T-helper 17 cell (primary cell): ENCODE data around the gene DNLZ. TPM values are rescaled to one million over a fixed set of nuclear protein-coding genes. Genes with fewer than 3 reads are reported as not detected.

ENCODE experiments used
- ATAC-seq: fragments of 150-1000 bp; cut with Tn5 transposase; 2 replicates; pipeline ENCODE4 v1.10.0; 2021; ENCODE audit warnings: mild to moderate bottlenecking, moderate library complexity
- DNase-seq, 3 donors: peaks; one replicate each; pipeline versions ENCODE4 v3.0.0 to v3.0.0-alpha.2; 2020 to 2021
- H3K9me3 ChIP-seq: one replicate; pipeline ENCODE4 v1.7.0; 2013; ENCODE audit warnings: low read length, mild to moderate bottlenecking; ENCODE audit not compliant: control insufficient read depth, poor library complexity, severe bottlenecking
- H3K27ac Mint-ChIP-seq: one replicate; pipeline ENCODE4 v1.8.0; 2022; ENCODE audit warnings: mild to moderate bottlenecking, moderate library complexity, mixed read lengths
- H3K27me3 Mint-ChIP-seq: one replicate; pipeline ENCODE4 v1.8.0; 2022; ENCODE audit warnings: mixed read lengths
- H3K36me3 Mint-ChIP-seq: one replicate; pipeline ENCODE4 v1.8.0; 2022; ENCODE audit warnings: low read depth, mixed read lengths
- H3K4me1 Mint-ChIP-seq: one replicate; pipeline ENCODE4 v1.8.0; 2022; ENCODE audit warnings: mild to moderate bottlenecking, mixed read lengths
- H3K4me3 Mint-ChIP-seq: one replicate; pipeline ENCODE4 v1.8.0; 2022; ENCODE audit warnings: mild to moderate bottlenecking, moderate library complexity, mixed read lengths
- total RNA-seq, 4 donors: library from RNA in 2 of 4; stranded (reverse) in 2 of 4; gene quantifications; one replicate each; pipeline ENCODE4 v1.2.3 and lab custom pipeline; 2022 to 2026

DNLZ gene
- total RNA-seq, 2 donors from 2014 or later: 19.3 to 28.6 TPM

DNA sequence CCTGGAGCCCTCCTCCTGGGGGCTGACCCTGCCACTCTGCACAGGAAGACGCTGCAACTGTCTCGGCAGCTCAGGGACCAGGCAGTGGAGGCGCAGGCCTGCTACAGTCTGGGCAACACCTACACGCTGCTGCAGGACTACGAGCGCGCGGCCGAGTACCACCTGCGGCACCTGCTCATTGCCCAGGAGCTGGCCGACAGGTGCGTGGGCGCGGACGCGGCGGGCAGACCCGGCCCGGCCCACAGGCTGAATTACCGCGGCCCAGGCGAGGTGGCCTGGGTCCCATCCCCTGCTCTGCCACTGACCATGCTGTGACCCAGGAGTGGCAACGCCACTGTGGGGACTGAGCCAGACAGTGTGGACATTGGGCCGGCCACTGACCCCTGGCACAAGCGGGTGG, 25.0 kb downstream of the DNLZ start:
- no peaks in the 10 kb centered on the region for H3K4me1 Mint-ChIP-seq
- no peak overlapping the region for H3K4me3 Mint-ChIP-seq
- no peaks in the 10 kb centered on the region for H3K36me3 Mint-ChIP-seq
- no peaks in the 10 kb centered on the region for H3K9me3 ChIP-seq
- DNase-seq: no peak
- no peaks in the 10 kb centered on the region for H3K27me3 Mint-ChIP-seq
- H3K27ac Mint-ChIP-seq: no peak overlapping the region
- ATAC-seq: no peak

- ATAC-seq (no peak), DNase-seq (no peak)
- H3K36me3 Mint-ChIP-seq: no peaks in the 10 kb centered on the region
- H3K27ac Mint-ChIP-seq: no peak overlapping the region
- no peaks in the 10 kb centered on the region for H3K27me3 Mint-ChIP-seq
- H3K4me3 Mint-ChIP-seq: no peak overlapping the region
- H3K4me1 Mint-ChIP-seq: no peaks in the 10 kb centered on the region
- no peaks in the 10 kb centered on the region for H3K9me3 ChIP-seq
These were observed 25.8 kb downstream of the DNLZ start for GRCh38 chr9:136337416-136338395.

DNA sequence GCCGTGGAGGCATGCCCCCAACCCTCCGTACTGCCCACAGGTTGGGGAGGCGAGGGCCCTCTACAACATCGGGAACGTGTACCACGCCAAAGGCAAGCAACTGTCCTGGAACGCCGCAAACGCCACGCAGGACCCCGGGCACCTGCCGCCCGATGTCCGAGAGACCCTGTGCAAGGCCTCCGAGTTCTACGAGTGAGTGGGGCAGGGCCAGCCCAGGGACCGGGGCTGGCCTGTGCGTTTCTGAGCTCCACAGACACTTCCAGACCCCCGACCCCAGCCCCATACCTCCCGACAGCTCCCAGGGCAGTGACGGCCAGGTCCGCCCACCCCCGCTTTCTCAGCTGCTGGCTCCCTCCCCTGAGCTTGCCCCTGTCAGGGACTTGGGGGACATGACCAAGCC, 26.7 kb downstream of the DNLZ start:
- no peak overlapping the region for H3K27ac Mint-ChIP-seq
- ATAC-seq (no peak), DNase-seq (no peak)
- H3K27me3 Mint-ChIP-seq: no peaks in the 10 kb centered on the region
- H3K36me3 Mint-ChIP-seq: no peaks in the 10 kb centered on the region
- no peak overlapping the region for H3K4me3 Mint-ChIP-seq
- H3K4me1 Mint-ChIP-seq: no peaks in the 10 kb centered on the region
- H3K9me3 ChIP-seq: no peaks in the 10 kb centered on the region

- no peaks in the 10 kb centered on the region for H3K27me3 Mint-ChIP-seq
- no peaks in the 10 kb centered on the region for H3K36me3 Mint-ChIP-seq
- no peaks in the 10 kb centered on the region for H3K4me1 Mint-ChIP-seq
- no peak for ATAC-seq
- no peak for DNase-seq
- no peak overlapping the region for H3K4me3 Mint-ChIP-seq
- no peaks in the 10 kb centered on the region for H3K9me3 ChIP-seq
- H3K27ac Mint-ChIP-seq: no peak overlapping the region
These were observed 27.2 kb downstream of the DNLZ start for GRCh38 chr9:136336156-136336870.

DNA sequence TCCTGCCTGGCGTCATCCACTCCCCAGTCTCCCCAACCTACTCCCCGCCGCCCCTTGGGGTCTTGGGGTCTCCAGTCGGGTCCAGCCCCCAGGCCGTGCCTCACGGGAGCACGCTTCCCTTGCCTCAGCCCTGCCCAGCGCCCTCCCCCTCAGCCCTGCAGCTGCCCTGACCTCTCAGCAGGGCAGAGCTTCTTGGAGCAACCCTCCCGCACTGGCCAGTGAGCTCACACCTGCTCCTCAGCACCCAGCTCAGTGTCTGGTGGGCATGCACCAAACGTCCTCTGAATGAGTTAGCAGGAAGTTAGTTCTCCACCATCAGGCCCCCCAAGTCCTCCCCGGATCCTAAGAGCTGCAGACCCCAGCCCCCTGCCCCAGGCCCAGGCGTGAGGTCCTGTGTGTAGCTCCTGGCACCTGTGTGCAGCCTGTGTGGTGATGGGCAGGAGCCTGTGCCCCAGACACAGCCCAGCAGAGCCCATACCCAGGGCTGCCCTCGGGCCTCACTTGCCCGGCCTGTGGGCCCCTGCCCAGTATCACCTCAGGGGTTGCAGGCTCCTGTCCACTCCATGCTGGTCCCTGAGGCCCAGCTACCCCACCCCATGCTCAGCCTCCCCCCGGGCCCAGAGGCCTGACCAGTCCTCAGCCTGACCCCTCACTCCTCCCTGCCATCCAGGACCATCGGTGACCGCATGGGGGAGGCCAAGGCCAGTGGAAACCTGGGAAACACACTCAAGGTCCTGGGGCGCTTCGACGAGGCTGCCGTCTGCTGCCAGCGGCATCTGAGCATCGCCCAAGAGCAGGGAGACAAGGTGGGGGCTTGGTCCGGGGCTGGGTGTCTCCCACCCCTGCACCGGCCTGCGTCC, 28.0 kb downstream of the DNLZ start:
- ATAC-seq (no peak), DNase-seq (no peak)
- no peak overlapping the region for H3K4me3 Mint-ChIP-seq
- no peaks in the 10 kb centered on the region for H3K4me1 Mint-ChIP-seq
- H3K27ac Mint-ChIP-seq: no peak overlapping the region
- H3K36me3 Mint-ChIP-seq: no peaks in the 10 kb centered on the region
- no peaks in the 10 kb centered on the region for H3K27me3 Mint-ChIP-seq
- H3K9me3 ChIP-seq: no peaks in the 10 kb centered on the region

DNA sequence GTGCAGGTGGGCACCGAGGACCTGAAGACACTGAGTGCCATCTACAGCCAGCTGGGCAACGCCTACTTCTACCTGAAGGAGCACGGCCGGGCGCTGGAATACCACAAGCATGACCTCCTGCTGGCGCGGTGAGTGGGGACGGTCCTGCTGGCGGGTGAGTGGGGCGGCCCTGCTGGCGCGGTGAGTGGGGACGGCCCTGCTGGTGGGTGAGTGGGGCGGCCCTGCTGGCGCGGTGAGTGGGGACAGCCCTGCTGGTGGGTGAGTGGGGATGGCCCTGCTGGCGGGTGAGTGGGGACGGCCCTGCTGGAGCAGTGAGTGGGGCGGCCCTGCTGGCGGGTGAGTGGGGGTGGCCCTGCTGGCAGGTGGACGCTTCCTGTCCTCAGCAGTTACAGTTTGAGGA, 29.0 kb downstream of the DNLZ start:
- no peaks in the 10 kb centered on the region for H3K9me3 ChIP-seq
- no peaks in the 10 kb centered on the region for H3K4me1 Mint-ChIP-seq
- DNase-seq (no peak), ATAC-seq (no peak)
- H3K36me3 Mint-ChIP-seq: no peaks in the 10 kb centered on the region
- no peak overlapping the region for H3K27ac Mint-ChIP-seq
- H3K4me3 Mint-ChIP-seq: no peak overlapping the region
- no peaks in the 10 kb centered on the region for H3K27me3 Mint-ChIP-seq

DNA sequence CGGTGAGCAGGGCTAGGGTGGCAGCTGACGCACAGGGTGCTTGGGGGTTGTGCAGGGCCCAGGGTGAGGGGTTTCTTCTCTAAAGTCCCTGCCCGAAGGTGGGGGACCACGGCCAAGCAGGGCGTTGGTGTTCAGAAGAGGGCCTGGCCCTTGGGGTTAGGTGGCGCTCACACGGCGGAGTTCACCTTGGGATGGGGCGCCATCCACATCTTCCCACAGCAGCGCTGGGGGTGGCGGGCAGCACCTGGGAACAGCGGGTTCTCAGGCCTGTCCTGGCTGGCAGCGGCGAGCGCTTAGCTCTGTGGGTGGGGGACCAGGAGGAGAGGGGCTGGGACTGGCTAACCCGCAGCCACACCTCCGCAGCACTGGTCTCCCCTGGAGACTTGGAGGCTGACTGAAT, 30.1 kb downstream of the DNLZ start:
- no peak for DNase-seq
- H3K27me3 Mint-ChIP-seq: no peaks in the 10 kb centered on the region
- no peaks in the 10 kb centered on the region for H3K9me3 ChIP-seq
- H3K27ac Mint-ChIP-seq: no peak overlapping the region
- H3K36me3 Mint-ChIP-seq: no peaks in the 10 kb centered on the region
- no peak for ATAC-seq
- peaks cover 2% of the 10 kb centered on the region for H3K4me1 Mint-ChIP-seq
- no peak overlapping the region for H3K4me3 Mint-ChIP-seq

DNA sequence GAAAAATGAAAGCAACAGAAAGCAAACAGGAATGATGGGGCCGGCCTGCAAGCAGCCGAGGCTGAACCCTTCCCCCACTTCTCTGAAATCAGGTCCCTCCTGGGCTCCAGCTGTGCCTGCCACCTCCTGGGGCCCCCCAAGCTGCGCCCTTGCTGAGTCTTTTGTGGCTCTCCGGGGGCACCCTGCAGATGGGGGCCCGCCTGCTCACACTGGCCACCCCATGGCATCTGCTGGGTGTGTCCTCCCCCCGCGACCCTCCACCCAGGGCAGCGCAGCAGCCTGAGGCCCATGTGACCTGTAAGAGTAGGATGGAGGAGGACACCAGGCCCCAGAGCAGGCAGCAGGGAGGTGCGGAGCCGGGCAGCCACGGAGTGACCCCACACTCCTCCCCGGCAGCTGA, 30.5 kb downstream of the DNLZ start:
- no peak overlapping the region for H3K4me3 Mint-ChIP-seq
- no peak for ATAC-seq
- peak overlapping the region; percentile 53 for H3K27ac Mint-ChIP-seq
- peaks cover 2% of the 10 kb centered on the region for H3K4me1 Mint-ChIP-seq
- DNase-seq: no peak
- no peaks in the 10 kb centered on the region for H3K9me3 ChIP-seq
- H3K36me3 Mint-ChIP-seq: no peaks in the 10 kb centered on the region
- H3K27me3 Mint-ChIP-seq: no peaks in the 10 kb centered on the region

DNA sequence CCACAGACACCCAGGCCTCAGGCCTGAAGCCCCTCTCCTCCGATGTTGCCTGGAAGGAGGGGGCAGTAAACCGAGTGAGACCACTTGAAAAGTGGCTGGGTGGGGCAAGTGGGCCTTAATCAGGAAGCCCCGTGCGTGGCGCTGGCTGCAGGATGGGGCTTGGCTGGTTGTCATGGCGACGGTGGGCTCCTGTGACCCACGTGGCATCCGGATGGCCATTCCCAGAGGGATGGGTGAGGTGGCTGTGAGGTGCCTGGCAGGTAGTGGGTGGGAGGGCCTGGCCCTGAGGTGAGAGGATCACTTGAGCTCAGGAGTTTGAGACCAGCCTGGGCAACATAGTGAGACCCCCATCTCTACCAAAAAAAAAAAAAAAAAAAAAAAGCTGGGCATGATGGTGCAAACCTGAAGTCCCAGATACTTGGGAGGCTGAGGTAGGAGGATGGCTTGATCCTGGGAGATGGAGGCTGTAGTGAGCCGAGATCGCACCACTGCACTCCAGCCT, 31.0 kb downstream of the DNLZ start:
- peaks cover 2% of the 10 kb centered on the region for H3K4me1 Mint-ChIP-seq
- H3K27ac Mint-ChIP-seq: peak overlapping the region; percentile 53
- H3K9me3 ChIP-seq: no peaks in the 10 kb centered on the region
- no peak for DNase-seq
- no peak for ATAC-seq
- H3K4me3 Mint-ChIP-seq: no peak overlapping the region
- H3K36me3 Mint-ChIP-seq: no peaks in the 10 kb centered on the region
- no peaks in the 10 kb centered on the region for H3K27me3 Mint-ChIP-seq

DNA sequence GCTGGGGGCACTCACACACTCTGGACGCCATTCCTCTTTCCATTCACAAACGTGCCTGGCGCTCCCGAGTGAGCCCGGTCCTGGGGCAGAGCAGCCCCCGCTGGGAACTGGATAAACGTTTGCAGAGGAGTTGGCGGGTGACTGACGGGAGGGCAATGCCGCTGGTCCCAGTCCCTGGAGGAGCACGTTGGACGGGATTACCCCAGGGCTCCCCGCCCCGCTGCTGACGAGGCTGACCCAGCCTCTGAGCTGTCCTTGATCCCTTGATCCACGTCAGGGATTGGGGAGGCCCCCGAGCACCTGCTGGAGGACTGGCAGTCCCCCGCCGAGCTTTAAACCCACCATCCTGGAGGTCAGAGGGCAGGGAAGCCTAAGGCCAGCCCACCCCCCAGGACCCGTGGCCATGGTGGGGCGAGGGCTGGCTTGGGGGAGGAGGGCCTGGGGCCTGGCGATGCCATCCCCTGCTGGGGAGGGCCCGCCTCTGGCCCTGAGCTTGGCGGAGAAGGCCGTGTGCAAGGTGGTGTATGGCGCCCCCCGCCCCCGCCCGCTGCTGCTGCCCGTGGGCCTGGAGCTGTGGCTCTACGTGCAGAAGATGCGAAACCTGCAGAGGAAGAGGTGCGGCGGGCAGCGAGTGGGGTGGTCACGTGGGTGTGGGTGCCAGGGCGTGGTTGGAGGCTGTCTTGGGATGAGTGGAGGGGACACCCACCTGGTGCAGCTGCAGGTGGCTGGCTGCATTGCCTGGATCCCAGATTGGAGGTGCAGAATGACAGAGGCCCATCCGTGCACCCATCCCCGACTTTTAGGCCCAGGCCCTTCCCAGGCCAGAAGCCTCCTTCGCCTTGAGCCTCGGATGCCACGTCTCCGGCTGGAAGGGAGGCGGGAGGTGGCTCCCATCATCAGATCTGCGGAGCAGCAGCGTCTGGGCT, 31.7 kb downstream of the DNLZ start:
- no peak for ATAC-seq
- Mint-ChIP-seq H3K4me3 (no peak overlapping the region), H3K27me3 (no peaks in the 10 kb centered on the region)

DNA sequence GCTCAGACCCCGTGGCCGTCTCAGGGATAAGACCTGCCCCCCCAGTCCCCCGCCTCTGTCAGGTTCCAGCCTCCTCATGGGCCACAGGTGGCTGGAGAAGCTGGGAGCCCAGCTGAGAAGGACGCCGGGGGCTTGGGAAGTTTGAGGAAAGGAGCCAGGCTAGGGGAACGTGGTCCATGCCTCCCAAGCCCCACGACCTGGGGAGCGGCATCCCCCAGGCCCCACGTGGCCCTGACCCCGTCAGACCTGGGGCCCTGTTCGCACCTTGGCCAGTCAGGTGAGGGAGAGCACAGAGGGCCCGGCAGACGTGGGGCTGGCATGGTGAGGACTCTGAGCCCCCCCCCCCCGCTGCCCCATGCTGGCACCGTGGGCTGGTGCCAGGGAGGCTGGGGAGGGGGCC, 32.5 kb downstream of the DNLZ start:
- Mint-ChIP-seq H3K36me3 (no peaks in the 10 kb centered on the region), H3K27me3 (no peaks in the 10 kb centered on the region), H3K27ac (no peak overlapping the region), H3K4me3 (no peak overlapping the region), H3K4me1 (peaks cover 2% of the 10 kb centered on the region)
- ATAC-seq (no peak), DNase-seq (no peak)
- H3K9me3 ChIP-seq: no peaks in the 10 kb centered on the region

More for the DNA sequence above, 31.7 kb downstream of the DNLZ start:
- Mint-ChIP-seq H3K27ac (no peak overlapping the region), H3K4me1 (peaks cover 2% of the 10 kb centered on the region), H3K36me3 (no peaks in the 10 kb centered on the region)
- no peaks in the 10 kb centered on the region for H3K9me3 ChIP-seq
- no peak for DNase-seq

DNA sequence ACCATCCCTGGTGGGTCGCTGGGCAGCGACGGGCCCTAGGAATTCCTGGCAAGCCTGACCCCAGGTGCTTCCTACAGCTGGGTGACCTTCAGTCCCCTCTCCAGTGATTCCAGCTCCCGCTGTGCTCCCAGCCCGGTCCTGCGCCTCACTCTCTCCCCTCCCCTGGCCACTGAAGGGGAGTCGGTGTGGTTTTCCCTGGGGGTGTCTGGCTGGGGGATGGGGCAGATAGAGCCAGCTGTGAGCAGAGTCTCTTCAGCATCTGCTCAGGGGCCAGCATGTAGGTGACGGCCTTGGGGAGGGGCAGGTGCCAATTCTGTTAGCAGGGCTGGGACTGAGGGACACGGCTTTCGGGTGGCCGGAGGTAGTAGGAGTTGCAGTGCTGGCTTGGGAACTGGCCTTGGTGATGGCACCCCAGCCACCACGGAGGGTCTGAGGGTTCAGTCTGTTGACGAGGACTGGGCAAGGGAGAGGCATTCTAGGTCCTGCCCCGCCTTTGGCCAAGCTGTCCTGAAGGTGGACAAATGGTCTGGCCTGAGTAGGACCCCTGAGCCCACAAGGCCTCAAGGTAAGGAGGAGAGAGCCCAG, 33.0 kb downstream of the DNLZ start:
- DNase-seq (no peak), ATAC-seq (no peak)
- Mint-ChIP-seq H3K27me3 (no peaks in the 10 kb centered on the region), H3K4me3 (peak overlapping the region; percentile 5), H3K4me1 (peaks cover 2% of the 10 kb centered on the region), H3K27ac (no peak overlapping the region), H3K36me3 (no peaks in the 10 kb centered on the region)
- H3K9me3 ChIP-seq: no peaks in the 10 kb centered on the region
